Testis (tissue), 3 donors: Measurements from ENCODE around the gene ADAMTS7. TPM values are rescaled to one million over a fixed set of nuclear protein-coding genes. Genes with fewer than 3 reads are reported as not detected.
A peak's percentile ranks its signal among the peaks of the same experiment; 100 is the strongest.
"Not testable (repeated sequence)": the region's sequence is repeated elsewhere in the genome, so short reads cannot be mapped to it uniquely, and the experiment has no call there.

Source experiments
- DNase-seq: peaks from one replicate; pipeline ENCODE4 v3.0.0-alpha.2; 2019
- H3K27ac ChIP-seq, 2 donors: fragments of 200-600 bp; sonication (generic); one replicate each; pipeline ENCODE4 v1.5.1; 2019
- H3K27me3 ChIP-seq: fragments of 200-600 bp; sonication (generic); one replicate; pipeline ENCODE4 v1.5.1; 2019
- H3K36me3 ChIP-seq: fragments of 200-600 bp; sonication (generic); one replicate; pipeline ENCODE4 v1.5.1; 2017; ENCODE audit warnings: low read depth; ENCODE audit errors: missing control alignments
- H3K4me1 ChIP-seq: fragments of 200-600 bp; sonication (generic); one replicate; pipeline ENCODE4 v1.5.1; 2019
- H3K4me3 ChIP-seq, 2 donors: fragments of 200-600 bp; sonication (generic); one replicate each; pipeline ENCODE4 v1.5.1; 2017 to 2019
- H3K9me3 ChIP-seq: fragments of 200-600 bp; sonication (generic); one replicate; pipeline ENCODE4 v1.5.1; 2017
- POLR2A ChIP-seq: fragments of 450-650 bp; IDR thresholded peaks from one replicate; pipeline ENCODE4 v1.6.1; 2017; ENCODE audit warnings: antibody characterized with exemption, mild to moderate bottlenecking, moderate library complexity
- WGBS, 2 donors: methylation state at CpG; one replicate each; pipeline ENCODE4 v1.1.5; 2018; 5-methylcytosine and 5-hydroxymethylcytosine counted together
- intact Hi-C: fragments of 100-400 bp; cut with DNase I; formaldehyde crosslinking; loops from one replicate; pipeline ENCODE4 v1.15.1; 2023; ENCODE audit warnings: low total_unique reads
- polyA plus RNA-seq: library from polyadenylated mRNA; stranded (reverse); fragments of 350-450 nt; fragmentation: Illumina TruSeq; extraction: RNeasy Lipid Tissue Mini Kit (QIAGEN cat#74804); gene quantifications from one replicate; pipeline ENCODE4 v1.2.3, GENCODE V29; 2014; ENCODE audit warnings: low read depth, low replicate concordance; ENCODE audit not compliant: insufficient read depth
- total RNA-seq, 2 donors: library from RNA; depleted of rRNA; stranded (reverse); fragments of >200 nt; gene quantifications; one replicate each; pipeline ENCODE4 v1.2.3, GENCODE V29; 2016
- TF ChIP-seq, protein P1 (sequence below), 3 experiments: fragments of 450-650 bp in 2 of 3; fragments of 200-600 bp in 1 of 3; sonication (generic) in 1 of 3; IDR thresholded peaks; one replicate each; pipeline ENCODE4 v1.5.1; 2016 to 2019; ENCODE audit warnings: antibody characterized with exemption in 3 of 3, mild to moderate bottlenecking in 2 of 3, moderate library complexity in 1 of 3

ADAMTS7 gene
- total and polyA plus RNA-seq, 3 donors from 2014 or later = 5.7 to 11.9 (median 11.6) TPM

- H3K27me3 ChIP-seq, H3K27ac ChIP-seq, intact Hi-C loops, H3K9me3 ChIP-seq, H3K36me3 ChIP-seq, H3K4me3 ChIP-seq: not testable (repeated sequence)
- peaks cover 12% of the 10 kb centered on the region for H3K4me1 ChIP-seq
- TF ChIP-seq, protein P1, sequence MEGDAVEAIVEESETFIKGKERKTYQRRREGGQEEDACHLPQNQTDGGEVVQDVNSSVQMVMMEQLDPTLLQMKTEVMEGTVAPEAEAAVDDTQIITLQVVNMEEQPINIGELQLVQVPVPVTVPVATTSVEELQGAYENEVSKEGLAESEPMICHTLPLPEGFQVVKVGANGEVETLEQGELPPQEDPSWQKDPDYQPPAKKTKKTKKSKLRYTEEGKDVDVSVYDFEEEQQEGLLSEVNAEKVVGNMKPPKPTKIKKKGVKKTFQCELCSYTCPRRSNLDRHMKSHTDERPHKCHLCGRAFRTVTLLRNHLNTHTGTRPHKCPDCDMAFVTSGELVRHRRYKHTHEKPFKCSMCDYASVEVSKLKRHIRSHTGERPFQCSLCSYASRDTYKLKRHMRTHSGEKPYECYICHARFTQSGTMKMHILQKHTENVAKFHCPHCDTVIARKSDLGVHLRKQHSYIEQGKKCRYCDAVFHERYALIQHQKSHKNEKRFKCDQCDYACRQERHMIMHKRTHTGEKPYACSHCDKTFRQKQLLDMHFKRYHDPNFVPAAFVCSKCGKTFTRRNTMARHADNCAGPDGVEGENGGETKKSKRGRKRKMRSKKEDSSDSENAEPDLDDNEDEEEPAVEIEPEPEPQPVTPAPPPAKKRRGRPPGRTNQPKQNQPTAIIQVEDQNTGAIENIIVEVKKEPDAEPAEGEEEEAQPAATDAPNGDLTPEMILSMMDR (IDR thresholded peaks at IDR 0.05) = peak in 2 of 3 experiments; percentile 41 to 46
- WGBS, 2 donors = 69 to 77% methylated on average over 12 to 13 of the region's 13 CpGs
- DNase-seq = peak; percentile 73
These were observed 55.2 kb downstream of the ADAMTS7 start for GRCh38 chr15:78755900-78756591.

DNA sequence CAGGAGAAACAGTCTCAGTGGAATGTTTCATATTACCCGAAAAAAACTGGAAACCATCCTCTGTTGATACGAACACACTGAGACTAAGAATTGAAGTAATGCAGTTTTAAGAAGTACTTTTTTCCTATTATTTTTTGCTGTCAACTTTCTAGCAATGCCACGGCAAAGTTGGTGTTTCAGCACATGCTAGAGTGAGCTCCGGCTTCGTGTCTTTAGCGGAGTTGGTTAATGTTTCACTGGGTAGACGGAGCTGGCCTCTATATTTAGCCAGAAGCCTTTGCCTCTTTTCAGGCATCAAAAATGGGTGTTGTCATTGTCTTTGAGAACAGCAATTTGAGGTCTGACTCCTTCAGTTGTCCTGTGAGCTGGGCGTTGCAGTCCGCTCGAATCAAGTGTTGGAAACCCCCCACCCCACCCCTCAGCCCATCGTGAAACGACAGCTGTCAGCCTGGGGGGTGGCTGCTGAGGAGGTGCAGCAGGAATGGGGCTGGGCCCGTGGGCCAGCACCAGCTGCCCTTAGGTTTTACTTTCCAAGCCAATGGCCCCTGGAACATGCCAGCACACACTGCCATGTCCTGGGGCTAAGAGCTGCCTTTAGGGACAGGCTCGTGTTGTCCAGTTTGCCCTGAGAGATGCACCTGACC lies 56.5 kb downstream of the ADAMTS7 start:
- H3K9me3 ChIP-seq, H3K27me3 ChIP-seq, H3K27ac ChIP-seq, H3K4me1 ChIP-seq, DNase-seq, H3K4me3 ChIP-seq, H3K36me3 ChIP-seq, intact Hi-C loops: not testable (repeated sequence)
- WGBS, 2 donors = 74 to 77% methylated on average over 12 to 13 of the region's 14 CpGs

DNA sequence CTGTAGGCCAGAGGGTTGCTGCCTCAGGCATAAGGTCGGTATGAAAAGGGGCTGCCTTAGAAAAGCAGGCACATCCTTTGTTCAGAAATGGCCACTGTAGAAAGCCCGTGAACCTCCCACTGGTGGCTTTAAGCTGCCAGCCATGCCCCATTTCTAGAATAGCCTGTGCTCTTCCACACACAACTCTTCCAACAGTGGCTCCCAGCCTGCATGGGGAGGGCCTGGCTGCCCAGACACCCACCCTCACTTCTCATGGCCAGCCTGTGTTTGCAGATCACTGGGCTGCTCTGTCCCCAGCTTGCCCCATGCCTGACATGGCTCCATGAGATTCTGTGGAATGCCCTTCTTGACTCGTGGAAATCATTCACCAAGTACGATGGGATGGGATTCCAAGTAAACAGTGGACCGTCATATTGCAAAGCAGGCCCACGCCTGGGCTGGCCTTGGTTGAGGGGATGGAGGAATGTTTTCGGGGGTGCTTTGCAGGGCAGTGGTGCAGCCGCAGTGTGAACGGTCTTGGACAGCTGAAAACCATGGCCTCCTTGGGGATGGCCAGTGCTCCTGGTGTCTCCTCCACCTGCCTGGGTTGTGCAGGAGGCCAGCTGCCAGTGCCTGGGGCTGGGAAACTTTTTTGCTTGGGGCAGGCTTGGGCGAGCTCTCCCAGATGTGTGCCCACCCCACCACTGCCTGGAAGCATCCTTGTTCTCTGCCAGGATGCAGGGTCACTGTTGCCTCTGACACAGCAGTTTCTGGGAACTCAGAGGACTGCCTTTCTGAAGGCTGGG lies 57.3 kb downstream of the ADAMTS7 start:
- WGBS, 2 donors = 80 to 91% methylated on average over 4 to 10 of the region's 10 CpGs
- H3K27me3 ChIP-seq, H3K4me1 ChIP-seq, DNase-seq, H3K36me3 ChIP-seq, H3K9me3 ChIP-seq, H3K4me3 ChIP-seq, intact Hi-C loops, H3K27ac ChIP-seq: not testable (repeated sequence)

GRCh38 chr15:78753359-78753659 lies 58.0 kb downstream of the ADAMTS7 start:
- intact Hi-C loops, H3K27ac ChIP-seq, H3K4me1 ChIP-seq, H3K4me3 ChIP-seq, DNase-seq, H3K27me3 ChIP-seq, H3K9me3 ChIP-seq, H3K36me3 ChIP-seq: not testable (repeated sequence)
- WGBS, 2 donors = 73 to 95% methylated on average over 6 of the region's 7 CpGs

DNA sequence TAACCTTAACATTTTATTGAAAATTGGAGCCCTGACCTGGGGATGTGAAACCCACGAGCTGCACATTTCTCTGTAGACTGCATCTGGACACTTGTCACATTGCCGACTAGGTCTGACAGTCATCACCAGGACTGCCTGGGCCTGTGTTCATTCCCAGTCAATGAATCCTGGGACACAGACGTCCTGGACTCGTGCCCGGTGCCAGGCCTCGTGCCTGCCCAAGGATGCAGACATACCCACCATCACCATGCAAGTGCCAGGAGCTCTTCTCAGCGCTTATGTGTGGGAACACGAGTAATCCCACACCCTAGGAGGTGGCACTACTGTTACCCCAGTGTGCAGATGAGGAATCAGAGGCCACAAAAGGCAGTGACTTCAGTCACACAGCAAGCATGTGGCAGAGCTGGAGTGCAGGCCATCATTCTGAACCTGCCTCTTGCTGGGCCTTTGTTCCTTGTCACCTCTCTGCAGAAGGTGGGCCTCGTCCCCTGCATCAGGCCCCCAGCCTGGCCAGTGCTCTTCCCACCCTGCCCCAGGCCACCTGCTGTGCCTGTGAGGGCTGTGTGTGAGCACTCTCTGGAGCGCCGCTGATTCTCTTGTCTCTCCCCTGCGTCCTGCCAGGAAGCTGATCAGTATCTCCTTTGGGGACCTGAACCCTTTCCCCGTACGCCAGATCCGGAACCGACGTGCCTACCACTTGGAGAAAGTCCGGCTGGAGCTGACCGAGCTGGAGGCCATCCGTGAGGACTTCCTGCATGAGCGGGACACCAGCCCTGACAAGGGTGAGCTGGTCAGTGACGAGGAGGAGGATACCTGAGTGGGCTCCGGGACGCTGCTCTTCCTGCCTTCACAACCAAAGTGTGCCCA lies 58.5 kb downstream of the ADAMTS7 start:
- DNase-seq = no peak
- no peaks in the 10 kb centered on the region for H3K27me3 ChIP-seq
- H3K27ac ChIP-seq = no peak overlapping the region
- intact Hi-C loops = no loop called here
- peaks cover 4% of the 10 kb centered on the region for H3K4me1 ChIP-seq
- H3K36me3 ChIP-seq = no peaks in the 10 kb centered on the region
- WGBS, 2 donors = 76 to 83% methylated on average over 16 of the region's 24 CpGs
- no peaks in the 10 kb centered on the region for H3K9me3 ChIP-seq
- TF ChIP-seq, protein P1 (IDR thresholded peaks at IDR 0.05) = no peak
- TF ChIP-seq POLR2A = no peak
- no peak overlapping the region for H3K4me3 ChIP-seq

DNA sequence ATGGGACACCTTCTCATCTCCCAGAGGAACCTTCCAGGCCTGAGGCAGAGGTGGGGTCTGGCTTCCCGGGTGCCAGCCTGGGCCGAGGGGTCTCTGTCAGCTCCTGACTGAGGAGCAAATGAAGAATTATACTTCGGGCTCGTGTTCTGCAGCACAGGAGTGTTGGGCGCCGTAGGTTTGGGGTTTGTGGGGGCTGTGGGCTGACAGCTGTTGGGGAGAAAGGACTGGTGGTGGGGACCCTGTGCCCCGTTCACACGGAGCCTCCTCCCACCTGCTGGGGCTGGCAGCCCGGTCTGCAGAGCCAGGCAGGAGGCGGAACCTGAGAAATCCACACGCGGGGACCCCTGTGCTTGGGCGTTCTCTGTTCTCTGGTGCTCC lies 59.7 kb downstream of the ADAMTS7 start:
- TF ChIP-seq, protein P1 (IDR thresholded peaks at IDR 0.05) = no peak
- TF ChIP-seq POLR2A = no peak
- Histone ChIP-seq H3K36me3 (no peaks in the 10 kb centered on the region), H3K4me1 (no peaks in the 10 kb centered on the region), H3K27ac (no peak overlapping the region), H3K9me3 (no peaks in the 10 kb centered on the region), H3K27me3 (no peaks in the 10 kb centered on the region), H3K4me3 (no peak overlapping the region)
- intact Hi-C loops = no loop called here
- no peak for DNase-seq
- WGBS, 2 donors = 56 to 65% methylated on average over 11 to 13 of the region's 13 CpGs
